NCI-H526 (cell line): ENCODE data around the gene SYNCRIP.
"Not testable (repeated sequence)": the region's sequence is repeated elsewhere in the genome, so short reads cannot be mapped to it uniquely, and the experiment has no call there.

Source experiments
- DNase-seq, 2 experiments: peaks; one replicate each; lab custom pipeline; 2025; lab: John Stamatoyannopoulos, UW

Gene SYNCRIP

DNA sequence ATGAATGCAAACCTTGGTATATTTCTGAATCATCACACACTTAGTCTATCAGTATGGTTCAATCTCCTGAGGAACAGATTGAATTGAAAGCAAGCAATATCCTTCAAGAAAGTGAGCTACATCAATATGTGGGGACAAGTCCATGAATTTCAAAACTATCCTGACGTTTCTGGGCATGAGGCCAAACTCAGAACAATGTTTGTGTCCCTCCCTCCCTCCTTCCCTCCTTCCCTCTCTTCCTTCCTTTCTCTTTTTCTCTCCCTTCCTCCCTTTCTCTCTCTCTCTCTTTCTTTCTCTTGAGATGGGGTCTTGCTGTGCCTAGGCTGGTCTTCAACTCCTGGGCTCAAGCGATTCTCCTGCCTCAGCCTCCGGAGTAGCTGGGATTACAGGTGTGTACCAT is 27.9 kb upstream of the SYNCRIP start:
- DNase-seq = no peak

DNA sequence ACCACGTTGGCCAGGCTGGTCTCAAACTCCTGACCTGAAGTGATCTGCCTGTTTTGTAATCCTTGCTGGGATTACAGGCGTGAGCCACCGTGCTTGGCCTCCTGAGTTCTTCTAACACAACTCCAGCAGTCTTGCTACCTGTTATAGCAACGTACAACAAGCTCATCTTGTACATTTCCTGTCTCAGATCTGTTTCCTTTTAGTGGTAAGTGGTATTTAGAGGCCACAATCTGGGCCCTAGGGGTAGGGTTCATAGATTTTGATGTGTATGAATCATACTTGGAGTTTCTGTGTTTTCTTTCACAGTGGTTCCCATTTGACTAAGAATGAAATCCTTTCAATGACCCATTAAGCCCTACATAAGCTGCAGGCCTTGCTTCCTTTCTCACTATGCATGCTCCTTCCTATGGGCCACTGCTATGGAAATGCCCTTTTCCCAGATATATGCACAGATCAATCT is 27.1 kb upstream of the SYNCRIP start:
- no peak for DNase-seq

DNA sequence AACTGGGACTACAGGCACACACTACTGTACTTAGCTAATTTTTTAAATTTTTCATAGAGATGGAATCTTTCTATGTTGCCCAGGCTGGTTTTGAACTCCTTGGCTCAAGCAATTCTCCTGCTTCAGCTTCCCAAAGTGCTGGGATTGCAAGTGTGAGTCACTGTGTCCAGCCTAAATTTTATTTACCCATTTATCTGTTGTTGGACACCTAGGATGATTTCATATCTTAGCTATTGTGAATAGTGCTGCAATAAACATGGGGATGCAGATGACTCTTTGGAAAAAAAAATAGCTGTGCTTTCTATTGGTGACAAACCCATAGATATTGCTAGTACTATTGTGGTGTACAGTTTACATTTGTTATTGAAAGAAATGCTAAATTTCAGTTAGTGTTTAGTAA is 19.6 kb upstream of the SYNCRIP start:
- no peak for DNase-seq

DNA sequence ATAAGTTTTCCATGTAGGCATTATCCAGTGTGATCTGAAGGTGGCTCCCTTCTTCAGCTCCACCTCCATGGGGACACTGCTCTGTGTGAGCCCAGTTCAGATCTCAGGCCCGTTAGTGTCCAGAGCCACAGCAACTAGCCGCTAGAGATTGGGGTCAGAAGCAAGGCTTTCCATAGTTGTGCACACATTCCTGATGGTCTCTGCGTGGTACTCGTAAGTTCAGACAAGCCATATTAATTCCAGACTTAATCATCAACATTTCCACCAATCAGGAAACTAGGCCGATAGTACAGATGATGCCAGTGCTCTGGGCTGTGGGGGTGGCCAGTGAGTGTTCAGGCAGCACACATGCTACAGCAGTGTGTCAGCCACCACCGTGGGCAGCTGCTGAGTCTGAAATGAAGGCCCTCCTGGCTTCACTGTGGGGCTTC is 17.5 kb upstream of the SYNCRIP start:
- DNase-seq = no peak

- DNase-seq = no peak
Observed at GRCh38 chr6:85650606-85651005, 7.9 kb upstream of the SYNCRIP start.

GRCh38 chr6:85644279-85644762 is 1.6 kb upstream of the SYNCRIP start:
- peak in 1 of 2 experiments; percentile 29 for DNase-seq

DNA sequence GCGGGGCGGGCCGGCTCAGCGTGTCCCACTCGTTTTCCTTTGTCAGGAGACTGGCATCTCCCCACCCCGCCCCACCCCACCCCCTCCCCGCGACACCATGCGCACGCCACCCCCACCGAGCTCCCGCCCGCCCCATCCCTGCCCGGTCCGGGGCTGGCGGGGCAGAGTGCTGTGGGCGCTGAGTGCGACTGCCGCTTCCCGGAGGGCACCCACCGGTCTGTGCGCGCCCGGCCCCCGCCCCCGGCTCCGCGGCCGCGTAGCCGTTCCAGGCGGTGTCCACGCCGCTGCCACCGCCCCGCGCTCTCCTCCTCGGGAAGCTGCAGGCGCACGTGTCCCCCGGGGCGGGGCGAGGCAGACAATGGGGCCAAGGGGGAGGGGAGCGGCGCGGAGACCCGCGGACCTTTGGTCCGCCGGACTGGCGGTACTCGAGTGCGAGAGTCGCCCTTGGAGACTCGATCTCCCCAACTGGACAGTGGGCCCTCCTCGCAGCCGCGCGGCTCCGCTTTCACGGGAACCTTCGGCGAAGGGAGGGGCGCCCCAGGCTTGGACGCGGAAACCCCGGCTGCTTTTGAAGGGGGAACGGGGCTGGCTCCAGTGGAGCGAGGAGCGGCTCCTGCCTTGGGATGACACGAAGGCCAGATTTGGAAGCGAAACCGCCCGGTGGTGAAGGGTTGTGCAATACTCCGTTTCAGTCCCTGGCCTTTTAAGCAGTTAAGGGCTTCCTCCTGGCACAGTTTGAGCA is 1.0 kb upstream of the SYNCRIP start:
- DNase-seq = peak; percentile 85 to 94

DNA sequence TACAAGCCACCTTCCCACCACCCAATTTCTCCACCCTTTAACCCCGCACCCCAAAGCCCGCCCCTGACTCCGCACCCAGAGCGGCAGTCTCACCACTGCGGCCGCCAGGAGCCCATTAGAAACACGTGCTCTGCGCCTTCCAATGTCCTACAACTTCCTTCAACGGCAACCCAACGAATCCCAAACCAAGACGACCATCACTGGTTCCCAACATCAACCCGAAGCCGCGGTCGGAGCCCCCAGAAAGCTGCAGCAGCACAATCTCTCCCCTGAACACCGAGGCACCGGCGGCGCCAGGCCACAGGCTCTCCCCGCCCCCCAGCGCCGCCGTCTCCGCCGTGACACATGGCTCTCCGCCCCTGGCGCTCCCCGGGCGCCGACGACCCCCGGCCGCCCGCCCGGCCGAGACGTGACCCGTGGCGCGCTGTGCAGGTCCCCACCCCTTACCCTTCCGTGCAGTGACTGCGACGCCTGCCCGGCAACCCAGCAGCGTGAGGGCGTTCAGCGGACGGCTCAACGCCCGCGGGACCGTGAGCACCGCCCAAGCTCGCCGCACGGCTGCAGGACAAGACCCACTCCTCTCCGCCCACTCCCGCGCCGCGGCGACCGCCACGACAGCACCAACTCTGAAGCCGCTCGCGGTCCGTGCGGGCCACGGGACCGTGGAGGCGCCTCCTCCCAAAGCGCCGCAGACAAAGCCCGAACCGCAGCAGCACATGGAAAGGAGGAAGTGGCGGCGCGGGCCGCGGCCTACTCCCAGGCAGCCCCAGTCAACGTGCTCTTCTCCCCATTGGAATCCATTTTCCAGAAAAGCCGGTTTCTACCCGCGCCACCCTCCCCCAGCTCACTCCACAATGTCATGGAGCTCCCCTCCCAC is 551 bp downstream of the SYNCRIP start:
- DNase-seq = peak; percentile 2 to 70

DNA sequence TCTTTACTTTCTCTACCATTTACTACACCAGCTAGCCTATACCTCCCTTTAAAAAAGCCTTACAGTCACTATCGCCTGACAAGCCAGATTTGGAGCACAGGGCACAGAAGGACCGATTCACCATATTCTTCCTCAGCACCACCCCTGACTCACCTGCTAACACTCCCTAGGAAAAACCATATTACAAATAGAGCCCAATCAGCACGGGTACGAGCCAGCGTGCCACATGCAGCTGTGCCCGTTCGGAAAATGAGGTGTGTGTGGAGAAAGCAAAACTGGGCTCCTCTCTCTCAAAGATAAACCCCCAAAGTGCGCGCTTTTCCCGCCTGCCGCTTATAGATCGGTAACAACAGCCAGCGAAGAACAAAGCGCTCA is 1.2 kb downstream of the SYNCRIP start:
- no peak for DNase-seq

DNA sequence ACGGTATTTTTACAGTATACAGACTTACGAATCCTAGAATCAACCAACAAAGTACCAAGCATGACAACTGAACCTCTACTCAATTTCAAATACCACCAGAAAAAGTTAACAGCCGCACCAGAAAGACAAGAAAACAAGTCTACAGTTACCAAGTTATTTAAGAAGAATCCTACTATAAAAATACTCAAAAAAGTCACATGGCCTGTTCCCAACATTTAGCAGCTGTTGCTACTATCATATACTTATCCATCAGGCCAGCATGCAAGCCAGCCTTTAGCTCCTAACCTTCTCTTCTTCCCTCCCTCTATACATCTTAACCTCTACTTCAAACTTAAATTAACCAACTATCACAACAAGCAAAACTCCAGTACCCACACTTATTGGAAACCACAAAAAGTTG is 1.9 kb downstream of the SYNCRIP start:
- no peak for DNase-seq

- no peak for DNase-seq
Observed at GRCh38 chr6:85637579-85637978, 5.1 kb downstream of the SYNCRIP start.

- no peak for DNase-seq
Observed at GRCh38 chr6:85632164-85632942, 10.3 kb downstream of the SYNCRIP start.

GRCh38 chr6:85631117-85631516 is 11.6 kb downstream of the SYNCRIP start:
- DNase-seq = not testable (repeated sequence)

- no peak for DNase-seq
Observed at GRCh38 chr6:85628353-85628752, 14.3 kb downstream of the SYNCRIP start.

- no peak for DNase-seq
Observed at GRCh38 chr6:85620308-85620707, 22.4 kb downstream of the SYNCRIP start.

DNA sequence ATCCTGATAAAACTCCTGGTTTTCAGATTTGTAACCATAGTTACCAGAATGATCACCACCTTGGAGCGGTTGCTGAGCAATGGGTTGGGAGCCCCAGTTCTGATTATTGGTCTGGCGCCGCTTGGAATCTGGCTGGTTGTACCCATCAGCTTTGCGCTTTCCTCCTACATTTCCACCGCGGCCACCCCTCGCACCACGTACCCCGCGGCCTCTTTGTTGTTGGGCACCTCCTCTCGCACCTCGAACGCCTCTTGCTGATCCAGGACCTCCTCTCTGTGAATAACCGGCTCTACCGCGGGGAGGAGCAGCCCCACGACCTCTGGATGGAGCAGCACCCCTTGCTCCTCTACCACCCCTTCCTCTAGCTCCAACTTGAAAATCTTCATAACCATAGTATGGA is 27.9 kb downstream of the SYNCRIP start:
- no peak for DNase-seq

GRCh38 chr6:85612690-85613474 is 29.8 kb downstream of the SYNCRIP start:
- DNase-seq = no peak

DNA sequence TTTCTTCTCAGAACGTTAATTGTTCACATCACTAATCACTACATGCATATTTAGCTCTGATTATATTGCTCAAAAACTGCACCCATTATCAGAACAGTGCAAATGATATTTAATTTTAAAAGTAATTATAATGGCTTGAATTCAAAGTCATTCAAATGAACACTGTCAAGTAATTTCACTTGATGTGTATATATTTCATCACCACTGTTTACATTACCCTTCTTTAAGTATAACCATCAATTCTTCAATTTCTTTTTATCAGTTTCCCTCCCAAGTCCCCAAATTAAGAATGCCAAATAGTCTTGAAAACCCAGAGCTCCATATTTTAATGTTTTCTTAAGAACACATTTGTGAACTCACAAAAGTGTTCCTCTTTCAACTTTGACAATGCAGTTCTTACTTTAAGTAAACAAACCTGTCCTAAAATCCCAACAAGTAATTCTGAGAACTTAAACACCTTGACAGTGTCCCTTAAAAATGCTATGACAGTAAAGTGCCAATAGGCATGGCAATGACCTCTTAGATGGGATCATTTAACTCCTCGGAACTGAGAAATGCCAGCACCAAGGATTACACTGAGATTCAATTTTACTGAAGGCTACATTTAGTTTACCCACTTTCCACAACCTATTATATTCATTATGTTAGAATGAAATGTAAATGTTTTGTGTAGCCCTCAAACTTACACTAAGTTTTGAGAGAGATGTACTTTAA is 32.3 kb downstream of the SYNCRIP start:
- DNase-seq = no peak

GRCh38 chr6:85602100-85602499 is 40.6 kb downstream of the SYNCRIP start:
- no peak for DNase-seq

DNA sequence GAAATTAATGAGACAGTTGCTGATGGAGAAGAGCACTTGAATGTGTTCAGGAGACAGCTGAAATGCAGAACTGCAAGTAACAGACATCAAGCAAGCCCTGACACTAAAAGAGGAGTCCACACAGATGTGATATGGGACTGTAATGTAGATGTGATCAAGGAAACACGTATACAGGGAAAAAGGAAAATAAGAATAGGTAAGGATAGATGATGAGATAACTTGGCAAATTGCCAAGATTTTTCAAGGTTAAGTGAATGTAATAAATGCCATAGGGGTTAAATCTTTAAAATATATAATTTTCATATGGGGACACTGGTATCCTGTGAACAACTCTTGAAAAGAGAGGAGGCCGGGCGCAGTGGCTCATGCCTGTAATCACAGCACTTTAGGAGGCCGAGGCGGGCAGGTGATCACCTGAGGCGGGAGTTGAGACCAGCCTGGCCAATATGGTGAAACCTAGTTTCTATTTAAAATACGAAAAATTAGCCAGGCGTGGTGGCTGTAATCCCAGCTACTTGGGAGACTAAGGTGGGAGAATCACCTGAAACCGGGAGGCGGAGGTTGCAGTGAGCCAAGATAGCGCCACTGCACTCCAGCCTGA is 41.9 kb downstream of the SYNCRIP start:
- DNase-seq = no peak
